Fibroblast of lung (primary cell): Measurements from ENCODE around the gene SFMBT2. TPM values are rescaled to one million over a fixed set of nuclear protein-coding genes. Genes with fewer than 3 reads are reported as not detected.

Experiments used
- DNase-seq, 2 donors: peaks; one replicate each; pipeline versions ENCODE4 v3.0.0 to v3.0.0-alpha.2; 2010; ENCODE audit warnings: low read depth in 2 of 2
- H2AFZ ChIP-seq: 2 replicates; pipeline ENCODE4 v1.5.1; 2012; ENCODE audit warnings: low read length, control low read depth, inconsistent platforms
- H3K27ac ChIP-seq: 2 replicates; pipeline ENCODE4 v1.5.1; 2011; ENCODE audit warnings: low read length, control low read depth; ENCODE audit not compliant: insufficient read depth
- H3K27me3 ChIP-seq: 2 replicates; pipeline ENCODE4 v1.5.1; 2011; ENCODE audit warnings: mild to moderate bottlenecking, low read length; ENCODE audit not compliant: control insufficient read depth, insufficient read depth
- H3K36me3 ChIP-seq: 2 replicates; pipeline ENCODE4 v1.5.1; 2011; ENCODE audit warnings: low read length; ENCODE audit not compliant: control insufficient read depth, insufficient read depth
- H3K4me1 ChIP-seq: 2 replicates; pipeline ENCODE4 v1.5.1; 2011; ENCODE audit warnings: low read length; ENCODE audit not compliant: control insufficient read depth, insufficient read depth; ENCODE audit errors: extremely low read depth
- H3K4me2 ChIP-seq: 2 replicates; pipeline ENCODE4 v1.5.1; 2011; ENCODE audit warnings: low read length, control low read depth; ENCODE audit not compliant: insufficient read depth; ENCODE audit errors: extremely low read depth
- H3K4me3 ChIP-seq, 4 experiments: fragments of 200-600 bp in 1 of 4; sonication (generic) in 1 of 4; replicated peaks in 1 of 4; 2 replicates each; pipeline ENCODE4 v1.5.1; 2011 to 2016; ENCODE audit warnings: low read length in 4 of 4, low read depth in 3 of 4, mild to moderate bottlenecking in 3 of 4, control low read depth in 2 of 4, inconsistent platforms in 1 of 4, mixed read lengths in 1 of 4; ENCODE audit not compliant: insufficient read depth in 1 of 4; ENCODE audit errors: control extremely low read depth in 1 of 4
- H3K79me2 ChIP-seq: 2 replicates; pipeline ENCODE4 v1.5.1; 2012; ENCODE audit warnings: mild to moderate bottlenecking, low read length, inconsistent platforms; ENCODE audit not compliant: control insufficient read depth, insufficient read depth
- H3K9ac ChIP-seq: 2 replicates; pipeline ENCODE4 v1.5.1; 2011; ENCODE audit warnings: mild to moderate bottlenecking, low read length, control low read depth; ENCODE audit not compliant: insufficient read depth
- H3K9me3 ChIP-seq: 2 replicates; pipeline ENCODE4 v1.5.1; 2012; ENCODE audit warnings: low read depth, low read length; ENCODE audit not compliant: control insufficient read depth, insufficient read depth
- H4K20me1 ChIP-seq: 2 replicates; pipeline ENCODE4 v1.5.1; 2011; ENCODE audit warnings: low read length; ENCODE audit not compliant: control insufficient read depth, insufficient read depth; ENCODE audit errors: extremely low read depth
- EZH2 ChIP-seq: IDR thresholded peaks from 2 replicates; pipeline ENCODE4 v1.5.1; 2012; ENCODE audit warnings: low read length, control low read depth, mild to moderate bottlenecking; ENCODE audit errors: missing control alignments
- polyA plus RNA-seq, 2 donors: library from polyadenylated mRNA; depleted of rRNA in 1 of 2; stranded (reverse) in 1 of 2; unstranded in 1 of 2; fragments of >200 nt; gene quantifications; 2 replicates each; pipeline ENCODE4 v1.2.1, GENCODE V29; 2011 to 2012; ENCODE audit warnings: missing spikeins in 1 of 2
- total RNA-seq: library from RNA; depleted of rRNA; stranded (reverse); fragments of >200 nt; gene quantifications from 2 replicates; pipeline ENCODE4 v1.2.1, GENCODE V29; 2014
- TF ChIP-seq, protein P1 (sequence below), 2 donors: IDR thresholded peaks in 1 of 2; conservative IDR thresholded peaks in 1 of 2; 1 replicate in 1 of 2; 2 replicates in 1 of 2; pipeline ENCODE4 v1.5.1; 2011 to 2012; ENCODE audit warnings: low read length in 2 of 2, control low read depth in 1 of 2, inconsistent platforms in 1 of 2, low read depth in 1 of 2, mild to moderate bottlenecking in 1 of 2

SFMBT2 gene
- total and polyA plus RNA-seq, 2 donors (not counting 1 experiment from before 2014, with no cell fraction given), result 0.52 to 2.5 TPM

DNA sequence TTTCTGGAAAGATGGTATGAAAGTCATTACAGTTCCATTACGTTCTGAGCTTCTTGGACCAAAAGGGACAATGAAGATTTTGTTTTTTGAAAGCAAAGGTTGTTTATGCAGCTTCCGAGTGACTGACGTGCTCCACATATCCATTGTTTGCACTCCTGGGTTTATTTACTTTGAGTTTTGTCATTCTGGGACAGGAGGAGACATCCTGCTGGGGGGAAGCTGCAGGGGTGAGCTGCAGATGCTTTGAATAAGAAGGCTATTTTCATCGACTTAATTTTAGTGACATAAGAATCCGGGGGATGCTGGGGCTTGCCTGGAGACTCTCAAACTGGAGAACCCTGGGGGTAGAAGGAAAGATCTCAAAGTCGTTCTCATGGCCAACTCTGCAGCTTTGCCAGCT is 12.7 kb upstream of the SFMBT2 start:
- H3K4me3 ChIP-seq, result no peak overlapping the region
- H3K9me3 ChIP-seq, result no peaks in the 10 kb centered on the region
- H3K9ac ChIP-seq, result no peak overlapping the region
- no peak overlapping the region for H3K4me2 ChIP-seq
- TF ChIP-seq, protein P1, sequence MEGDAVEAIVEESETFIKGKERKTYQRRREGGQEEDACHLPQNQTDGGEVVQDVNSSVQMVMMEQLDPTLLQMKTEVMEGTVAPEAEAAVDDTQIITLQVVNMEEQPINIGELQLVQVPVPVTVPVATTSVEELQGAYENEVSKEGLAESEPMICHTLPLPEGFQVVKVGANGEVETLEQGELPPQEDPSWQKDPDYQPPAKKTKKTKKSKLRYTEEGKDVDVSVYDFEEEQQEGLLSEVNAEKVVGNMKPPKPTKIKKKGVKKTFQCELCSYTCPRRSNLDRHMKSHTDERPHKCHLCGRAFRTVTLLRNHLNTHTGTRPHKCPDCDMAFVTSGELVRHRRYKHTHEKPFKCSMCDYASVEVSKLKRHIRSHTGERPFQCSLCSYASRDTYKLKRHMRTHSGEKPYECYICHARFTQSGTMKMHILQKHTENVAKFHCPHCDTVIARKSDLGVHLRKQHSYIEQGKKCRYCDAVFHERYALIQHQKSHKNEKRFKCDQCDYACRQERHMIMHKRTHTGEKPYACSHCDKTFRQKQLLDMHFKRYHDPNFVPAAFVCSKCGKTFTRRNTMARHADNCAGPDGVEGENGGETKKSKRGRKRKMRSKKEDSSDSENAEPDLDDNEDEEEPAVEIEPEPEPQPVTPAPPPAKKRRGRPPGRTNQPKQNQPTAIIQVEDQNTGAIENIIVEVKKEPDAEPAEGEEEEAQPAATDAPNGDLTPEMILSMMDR (conservative IDR thresholded peaks at IDR 0.05 in 1 of 2, IDR thresholded peaks at IDR 0.05 in 1 of 2; ENCODE audit: low read depth in 1 of 2, low read length in 2 of 2), result no peak
- no peak for TF ChIP-seq EZH2
- H2AFZ ChIP-seq, result no peak overlapping the region
- no peaks in the 10 kb centered on the region for H3K79me2 ChIP-seq
- H3K27me3 ChIP-seq, result no peaks in the 10 kb centered on the region
- H3K27ac ChIP-seq, result no peak overlapping the region
- H3K36me3 ChIP-seq, result no peaks in the 10 kb centered on the region
- no peaks in the 10 kb centered on the region for H3K4me1 ChIP-seq
- no peaks in the 10 kb centered on the region for H4K20me1 ChIP-seq
- no peak for DNase-seq

DNA sequence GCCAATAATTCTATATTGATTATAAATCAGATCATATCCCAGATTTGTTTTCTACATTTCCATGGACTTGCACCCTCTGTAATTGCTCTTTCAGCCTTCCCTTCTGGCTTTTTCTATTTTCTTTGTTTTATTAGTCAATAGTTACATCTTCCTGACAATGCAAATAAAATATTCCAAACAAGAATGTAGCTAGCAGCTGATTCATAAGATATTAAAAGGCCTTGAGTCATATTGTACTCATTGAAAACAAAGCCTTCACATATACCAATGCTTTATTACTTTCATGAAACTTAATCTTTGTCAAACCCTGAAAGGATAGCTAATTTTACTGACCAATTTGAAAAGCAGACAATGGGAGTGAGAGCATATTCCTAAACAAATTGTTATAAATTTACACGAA is 10.7 kb upstream of the SFMBT2 start:
- H2AFZ ChIP-seq, result no peak overlapping the region
- H3K4me2 ChIP-seq, result no peak overlapping the region
- no peak overlapping the region for H3K9ac ChIP-seq
- TF ChIP-seq, protein P1 (conservative IDR thresholded peaks at IDR 0.05 in 1 of 2, IDR thresholded peaks at IDR 0.05 in 1 of 2; ENCODE audit: low read depth in 1 of 2, low read length in 2 of 2), result no peak
- no peak for TF ChIP-seq EZH2
- DNase-seq, result no peak
- H3K27ac ChIP-seq, result no peak overlapping the region
- no peak overlapping the region for H3K4me3 ChIP-seq
- no peaks in the 10 kb centered on the region for H3K9me3 ChIP-seq
- no peaks in the 10 kb centered on the region for H3K79me2 ChIP-seq
- H4K20me1 ChIP-seq, result no peaks in the 10 kb centered on the region
- H3K36me3 ChIP-seq, result no peaks in the 10 kb centered on the region
- H3K4me1 ChIP-seq, result no peaks in the 10 kb centered on the region
- no peaks in the 10 kb centered on the region for H3K27me3 ChIP-seq

DNA sequence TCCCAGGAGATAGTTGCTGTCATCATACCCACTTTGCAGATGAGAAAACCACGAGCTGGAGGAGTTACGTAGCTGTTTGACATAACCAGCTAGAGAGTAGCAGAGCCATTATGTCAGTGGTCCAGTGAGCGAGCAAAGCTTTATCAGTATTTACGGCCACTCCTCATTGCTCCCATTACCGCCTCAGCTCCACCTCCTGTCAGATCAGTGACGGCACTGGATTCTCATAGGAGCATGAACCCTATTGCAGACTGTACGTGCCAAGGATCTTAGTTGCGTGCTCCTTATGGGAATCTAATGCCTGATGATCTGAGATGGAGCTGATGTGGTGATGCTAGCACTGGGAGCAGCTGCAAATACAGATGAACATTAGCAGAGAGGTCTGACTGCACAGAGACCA is 9.2 kb upstream of the SFMBT2 start:
- H3K36me3 ChIP-seq, result no peaks in the 10 kb centered on the region
- H3K9me3 ChIP-seq, result no peaks in the 10 kb centered on the region
- H3K9ac ChIP-seq, result no peak overlapping the region
- H3K4me3 ChIP-seq, result no peak overlapping the region
- DNase-seq, result no peak
- no peaks in the 10 kb centered on the region for H4K20me1 ChIP-seq
- no peak overlapping the region for H3K27ac ChIP-seq
- H3K4me1 ChIP-seq, result no peaks in the 10 kb centered on the region
- H3K4me2 ChIP-seq, result no peak overlapping the region
- H3K27me3 ChIP-seq, result no peaks in the 10 kb centered on the region
- TF ChIP-seq, protein P1 (conservative IDR thresholded peaks at IDR 0.05 in 1 of 2, IDR thresholded peaks at IDR 0.05 in 1 of 2; ENCODE audit: low read depth in 1 of 2, low read length in 2 of 2), result no peak
- TF ChIP-seq EZH2, result no peak
- H3K79me2 ChIP-seq, result no peaks in the 10 kb centered on the region
- H2AFZ ChIP-seq, result no peak overlapping the region
